Heart right ventricle (tissue), 16 donors: ENCODE measurements around the gene CACNG1. TPM values are rescaled to one million over a fixed set of nuclear protein-coding genes. Genes with fewer than 3 reads are reported as not detected.

Source experiments
- ATAC-seq, 8 donors: fragments of 200-7000 bp; cut with Tn5 transposase; one replicate each; pipeline ENCODE4 v1.9.1; 2020; ENCODE audit warnings: mild to moderate bottlenecking in 8 of 8, moderate library complexity in 8 of 8, moderate number of reproducible peaks in 1 of 8
- DNase-seq, 2 donors: peaks; one replicate each; pipeline ENCODE4 v3.0.0-alpha.2; 2020
- H3K27ac ChIP-seq, 10 donors: fragments of 200-600 bp; sonication (generic) in 2 of 10; one replicate each; pipeline versions ENCODE4 v1.5.0 to v1.8.0; 2020 to 2022; ENCODE audit warnings: mild to moderate bottlenecking in 3 of 10
- H3K27me3 ChIP-seq, 7 donors: fragments of 200-600 bp; one replicate each; pipeline ENCODE4 v1.8.0; 2021 to 2022; ENCODE audit warnings: mild to moderate bottlenecking in 2 of 7
- H3K36me3 ChIP-seq, 9 donors: fragments of 200-600 bp; sonication (generic) in 1 of 9; one replicate each; pipeline versions ENCODE4 v1.5.0 to v1.8.0; 2020 to 2022; ENCODE audit warnings: mild to moderate bottlenecking in 2 of 9
- H3K4me1 ChIP-seq, 9 donors: fragments of 200-600 bp; sonication (generic) in 1 of 9; one replicate each; pipeline versions ENCODE4 v1.5.0 to v1.8.0; 2020 to 2022; ENCODE audit warnings: mild to moderate bottlenecking in 4 of 9
- H3K4me3 ChIP-seq, 10 donors: fragments of 200-600 bp; sonication (generic) in 2 of 10; one replicate each; pipeline versions ENCODE4 v1.5.0 to v1.8.0; 2020 to 2022; ENCODE audit warnings: mild to moderate bottlenecking in 7 of 10, moderate library complexity in 2 of 10
- H3K9me3 ChIP-seq, 11 donors: fragments of 200-600 bp in 10 of 11; sonication (generic) in 2 of 11; one replicate each; pipeline versions ENCODE4 v1.5.0 to v1.8.0; 2013 to 2022; ENCODE audit warnings: mild to moderate bottlenecking in 2 of 11, control low read depth in 1 of 11, moderate library complexity in 1 of 11
- WGBS, 2 donors: extraction: QIAGEN DNeasy Blood & Tissue Kit; methylation state at CpG; one replicate each; pipeline ENCODE4 v1.1.7; 2013; ENCODE audit warnings: inconsistent platforms in 1 of 2; 5-methylcytosine and 5-hydroxymethylcytosine counted together
- intact Hi-C, 10 donors: fragments of 100-400 bp; cut with DNase I; formaldehyde crosslinking; loops; one replicate each; pipeline versions ENCODE4 v1.11.1 to v1.14.2; 2022
- polyA plus RNA-seq, 2 donors: library from polyadenylated mRNA; stranded (reverse); fragments of 200-250 nt; gene quantifications; one replicate each; pipeline ENCODE4 v1.2.3, GENCODE V29; 2013
- total RNA-seq, 10 donors: library from RNA; stranded (reverse); fragmentation: NEBNext Ultra II Directional in 3 of 10; extraction: Animal tissue kit (Norgen Biotek cat#: 25700) in 3 of 10; gene quantifications; one replicate each; pipeline versions ENCODE4 v1.2.1 to v1.2.4, GENCODE V29; 2021 to 2023
- TF ChIP-seq, protein P1 (sequence below), 9 donors: fragments of 200-600 bp; sonication (generic) in 2 of 9; IDR thresholded peaks; one replicate each; pipeline versions ENCODE4 v1.5.0 to v1.8.0; 2021 to 2022; ENCODE audit warnings: antibody characterized with exemption in 9 of 9, mild to moderate bottlenecking in 5 of 9, moderate library complexity in 1 of 9
- donor health status: Arrhythmogenic right ventricular cardiomyopathy.
- donor health status: ischemic (EF 13 %, LVEDD 7.1; RV severe dilation, severe dysfunction).
- donor health status: healthy with polysubstance abuse.
- donor health status: DM: no; HTN: yes; CAD: no.
- donor health status: DM: no; HTN: no; CAD: no.
- donor health status: ischemic (EF 25% LVEDD 6.9; RV normal size, moderate dysfunction).
- donor health status: ischemic (EF 25% LVEDD 5.7; RV mildly dilated, moderate dysfunction).
- donor health status: healthy.
- donor health status: DM: yes; HTN: yes; CAD: no.
- donor health status: Ischemic cardiomyopathy.
- donor health status: ischemic (EF 35%, LVEDD 5.7; RV mildly dilated, moderate dysfunction).
- donor health status: nonischemic (EF 11% LVEDD 7.7; RV severe dilation, severe dysfunction).
- donor health status: DM: yes; HTN: yes; CAD: no.
- donor health status: PGD.
- donor health status: ischemic (EF 29% LVEDD 5.4; RV normal size, mild dysfunction).
- donor health status: nonischemic (EF 23%, LVEDD 6.1; RV moderate dilation, normal function).

Gene CACNG1
- total and polyA plus RNA-seq, 12 donors = 0.26 TPM; not detected in 11

- TF ChIP-seq, protein P1, sequence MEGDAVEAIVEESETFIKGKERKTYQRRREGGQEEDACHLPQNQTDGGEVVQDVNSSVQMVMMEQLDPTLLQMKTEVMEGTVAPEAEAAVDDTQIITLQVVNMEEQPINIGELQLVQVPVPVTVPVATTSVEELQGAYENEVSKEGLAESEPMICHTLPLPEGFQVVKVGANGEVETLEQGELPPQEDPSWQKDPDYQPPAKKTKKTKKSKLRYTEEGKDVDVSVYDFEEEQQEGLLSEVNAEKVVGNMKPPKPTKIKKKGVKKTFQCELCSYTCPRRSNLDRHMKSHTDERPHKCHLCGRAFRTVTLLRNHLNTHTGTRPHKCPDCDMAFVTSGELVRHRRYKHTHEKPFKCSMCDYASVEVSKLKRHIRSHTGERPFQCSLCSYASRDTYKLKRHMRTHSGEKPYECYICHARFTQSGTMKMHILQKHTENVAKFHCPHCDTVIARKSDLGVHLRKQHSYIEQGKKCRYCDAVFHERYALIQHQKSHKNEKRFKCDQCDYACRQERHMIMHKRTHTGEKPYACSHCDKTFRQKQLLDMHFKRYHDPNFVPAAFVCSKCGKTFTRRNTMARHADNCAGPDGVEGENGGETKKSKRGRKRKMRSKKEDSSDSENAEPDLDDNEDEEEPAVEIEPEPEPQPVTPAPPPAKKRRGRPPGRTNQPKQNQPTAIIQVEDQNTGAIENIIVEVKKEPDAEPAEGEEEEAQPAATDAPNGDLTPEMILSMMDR (IDR thresholded peaks at IDR 0.05) = no peak
- Histone ChIP-seq H3K4me3 (no peak overlapping the region), H3K4me1 (no peaks in the 10 kb centered on the region), H3K27me3 (no peaks in the 10 kb centered on the region), H3K27ac (no peak overlapping the region), H3K36me3 (peaks cover 0 to 37% (median 0%) of the 10 kb centered on the region in 9 donors), H3K9me3 (no peaks in the 10 kb centered on the region)
- DNase-seq = no peak
- intact Hi-C loops = no loop called here
- no peak for ATAC-seq
Measured at GRCh38 chr17:67071595-67071994, 27.2 kb downstream of the CACNG1 start.

DNA sequence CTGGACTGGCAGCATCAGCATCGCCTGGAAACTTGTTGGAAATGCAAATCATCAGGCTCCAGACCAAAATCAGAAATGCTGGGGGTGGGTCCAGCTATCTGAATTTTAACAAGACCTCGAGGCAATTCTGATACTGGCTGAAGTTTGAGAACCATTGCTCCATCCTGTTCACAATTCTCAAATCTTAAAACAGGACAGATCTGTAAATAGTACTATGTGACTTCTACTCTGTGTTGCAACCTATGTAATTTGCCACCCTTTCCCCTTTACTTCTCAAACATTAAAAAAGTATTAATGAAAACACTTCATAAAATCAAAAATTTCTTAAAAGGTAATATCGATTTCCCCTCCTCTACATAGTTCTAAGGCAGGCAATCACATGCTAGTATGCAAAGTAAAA, 28.5 kb downstream of the CACNG1 start:
- Histone ChIP-seq H3K27me3 (no peaks in the 10 kb centered on the region), H3K9me3 (no peaks in the 10 kb centered on the region), H3K27ac (no peak overlapping the region), H3K36me3 (peaks cover 0 to 50% (median 0%) of the 10 kb centered on the region in 9 donors), H3K4me3 (no peak overlapping the region), H3K4me1 (no peaks in the 10 kb centered on the region)
- no peak for DNase-seq
- ATAC-seq = no peak
- TF ChIP-seq, protein P1 (IDR thresholded peaks at IDR 0.05) = no peak
- intact Hi-C loops = no loop called here
- WGBS, 2 donors = 89 to 90% methylated on average over 3 of the region's 3 CpGs

- WGBS, 2 donors = 91 to 94% methylated on average over 3 of the region's 3 CpGs
- H3K4me1 ChIP-seq = no peaks in the 10 kb centered on the region
- TF ChIP-seq, protein P1 (IDR thresholded peaks at IDR 0.05) = no peak
- ATAC-seq (no peak), DNase-seq (no peak)
- intact Hi-C loops = no loop called here
- no peaks in the 10 kb centered on the region for H3K27me3 ChIP-seq
- H3K9me3 ChIP-seq = no peaks in the 10 kb centered on the region
- no peak overlapping the region for H3K4me3 ChIP-seq
- no peak overlapping the region for H3K27ac ChIP-seq
- peaks cover 0 to 62% (median 0%) of the 10 kb centered on the region in 9 donors for H3K36me3 ChIP-seq
Measured at GRCh38 chr17:67074781-67075180, 30.4 kb downstream of the CACNG1 start.

- intact Hi-C loops = no loop called here
- no peak overlapping the region for H3K27ac ChIP-seq
Measured at GRCh38 chr17:67076290-67076689, 31.9 kb downstream of the CACNG1 start.

More at GRCh38 chr17:67076290-67076689, 31.9 kb downstream of the CACNG1 start:
- H3K4me3 ChIP-seq = no peak overlapping the region
- no peaks in the 10 kb centered on the region for H3K9me3 ChIP-seq
- H3K4me1 ChIP-seq = peaks cover 0 to 7% (median 0%) of the 10 kb centered on the region in 9 donors
- no peak for DNase-seq
- 86% methylated on average over 7 of the region's 7 CpGs for WGBS, 2 donors
- ATAC-seq = no peak
- TF ChIP-seq, protein P1 (IDR thresholded peaks at IDR 0.05) = no peak
- peaks cover 0 to 69% (median 0%) of the 10 kb centered on the region in 9 donors for H3K36me3 ChIP-seq
- no peaks in the 10 kb centered on the region for H3K27me3 ChIP-seq
